B cell (primary cell): Measurements from ENCODE around the gene BAZ1B.
"Not testable (repeated sequence)": the region's sequence is repeated elsewhere in the genome, so short reads cannot be mapped to it uniquely, and the experiment has no call there.

Experiments
- CTCF ChIP-seq: fragments of 200-600 bp; IDR thresholded peaks from one replicate; pipeline ENCODE4 v1.8.0; 2022; ENCODE audit warnings: antibody characterized with exemption, mild to moderate bottlenecking
- EZH2 ChIP-seq: IDR thresholded peaks from 2 replicates; pipeline ENCODE4 v1.6.1; 2012; ENCODE audit warnings: borderline replicate concordance, low read depth, mild to moderate bottlenecking, moderate library complexity, low read length; ENCODE audit not compliant: insufficient read depth, poor library complexity, severe bottlenecking

- not testable (repeated sequence) for TF ChIP-seq CTCF, EZH2
These were observed 26.6 kb downstream of the BAZ1B start for GRCh38 chr7:73495507-73495906.
